Activated B cell treated with CpG ODN at 0.5 μM for 24 hours (primary cell): ENCODE measurements around the gene FHOD3. TPM values are rescaled to one million over a fixed set of nuclear protein-coding genes. Genes with fewer than 3 reads are reported as not detected.

Source experiments
- ATAC-seq: fragments of 200-7000 bp; cut with Tn5 transposase; one replicate; pipeline ENCODE4 v1.10.0; 2021; ENCODE audit warnings: low read depth, mild to moderate bottlenecking, moderate library complexity
- CTCF ChIA-PET: fragments of 350-600 bp; sonication (Branson Sonifier 250); formaldehyde crosslinking; loops from one replicate; lab custom pipeline; 2021; ENCODE audit warnings: antibody characterized with exemption; lab: Charles Lee
- POLR2A ChIA-PET: fragments of 350-600 bp; sonication (Branson Sonifier 250); formaldehyde crosslinking; loops from one replicate; lab custom pipeline; 2021; ENCODE audit warnings: antibody characterized with exemption; lab: Charles Lee
- DNase-seq: peaks from one replicate; pipeline ENCODE4 v3.0.0; 2022
- H3K27ac Mint-ChIP-seq: one replicate; pipeline ENCODE4 v1.8.0; 2020; ENCODE audit warnings: mixed read lengths
- H3K27me3 Mint-ChIP-seq: one replicate; pipeline ENCODE4 v1.8.0; 2021; ENCODE audit warnings: mixed read lengths
- H3K36me3 Mint-ChIP-seq: one replicate; pipeline ENCODE4 v1.8.0; 2021; ENCODE audit warnings: low read depth, mixed read lengths
- H3K4me1 Mint-ChIP-seq: one replicate; pipeline ENCODE4 v1.8.0; 2021; ENCODE audit warnings: mixed read lengths
- H3K4me3 Mint-ChIP-seq: one replicate; pipeline ENCODE4 v1.8.0; 2020; ENCODE audit warnings: mild to moderate bottlenecking, mixed read lengths
- H3K9me3 Mint-ChIP-seq: one replicate; pipeline ENCODE4 v1.8.0; 2020; ENCODE audit warnings: mixed read lengths
- CTCF ChIP-seq: fragments of 200-600 bp; IDR thresholded peaks from one replicate; pipeline ENCODE4 v1.8.0; 2022; ENCODE audit warnings: antibody characterized with exemption, mild to moderate bottlenecking
- intact Hi-C: fragments of 100-400 bp; cut with micrococcal nuclease; formaldehyde crosslinking; loops from one replicate; pipeline ENCODE4 v1.15.1; 2024
- total RNA-seq: library from RNA; stranded (reverse); gene quantifications from 2 replicates; pipeline ENCODE4 v1.2.3, GENCODE V29; 2022

FHOD3 gene
- total RNA-seq, 1 donor from 2014 or later = not detected

GRCh38 chr18:36440614-36441013 is 143.1 kb downstream of the FHOD3 start:
- intact Hi-C loops = no loop called here
- ATAC-seq (no peak), DNase-seq (no peak)
- no peak for TF ChIP-seq CTCF
- no peaks in the 10 kb centered on the region for H3K36me3 Mint-ChIP-seq
- H3K27ac Mint-ChIP-seq = no peak overlapping the region
- peaks cover 26% of the 10 kb centered on the region for H3K27me3 Mint-ChIP-seq
- H3K4me1 Mint-ChIP-seq = no peaks in the 10 kb centered on the region
- ChIA-PET CTCF (interaction anchor here (1.4 kb wide), 1 partner anchor 9 kb away, joined by 5 read pairs; no protein-coding TSS in a partner anchor), POLR2A (no interaction called here)
- no peak overlapping the region for H3K4me3 Mint-ChIP-seq
- no peaks in the 10 kb centered on the region for H3K9me3 Mint-ChIP-seq

- intact Hi-C loops = no loop called here
- POLR2A ChIA-PET = no interaction called here
- no peaks in the 10 kb centered on the region for H3K9me3 Mint-ChIP-seq
- no peaks in the 10 kb centered on the region for H3K36me3 Mint-ChIP-seq
- no peak overlapping the region for H3K4me3 Mint-ChIP-seq
- ATAC-seq (no peak), DNase-seq (no peak)
- H3K27ac Mint-ChIP-seq = no peak overlapping the region
- CTCF ChIA-PET = interaction anchor here (1.4 kb wide), 1 partner anchor 10 kb away, joined by 5 read pairs; no protein-coding TSS in a partner anchor
- H3K27me3 Mint-ChIP-seq = peaks cover 26% of the 10 kb centered on the region
- H3K4me1 Mint-ChIP-seq = no peaks in the 10 kb centered on the region
- TF ChIP-seq CTCF = no peak
These were observed 144.1 kb downstream of the FHOD3 start for GRCh38 chr18:36441426-36442240.

- ChIA-PET CTCF (no interaction called here), POLR2A (no interaction called here)
- Mint-ChIP-seq H3K36me3 (no peaks in the 10 kb centered on the region), H3K27me3 (peaks cover 26% of the 10 kb centered on the region), H3K4me3 (no peak overlapping the region), H3K4me1 (no peaks in the 10 kb centered on the region), H3K9me3 (no peaks in the 10 kb centered on the region), H3K27ac (no peak overlapping the region)
- ATAC-seq (no peak), DNase-seq (no peak)
- TF ChIP-seq CTCF = no peak
- intact Hi-C loops = no loop called here
These were observed 145.2 kb downstream of the FHOD3 start for GRCh38 chr18:36442717-36443116.

- H3K4me1 Mint-ChIP-seq = no peaks in the 10 kb centered on the region
- no peak overlapping the region for H3K4me3 Mint-ChIP-seq
- H3K9me3 Mint-ChIP-seq = no peaks in the 10 kb centered on the region
- peaks cover 15% of the 10 kb centered on the region for H3K27me3 Mint-ChIP-seq
- intact Hi-C loops = no loop called here
- no peak overlapping the region for H3K27ac Mint-ChIP-seq
- ChIA-PET CTCF (no interaction called here), POLR2A (no interaction called here)
- no peak for ATAC-seq
- no peak for DNase-seq
- no peaks in the 10 kb centered on the region for H3K36me3 Mint-ChIP-seq
- no peak for TF ChIP-seq CTCF
These were observed 148.5 kb downstream of the FHOD3 start for GRCh38 chr18:36446059-36446458.

- no peaks in the 10 kb centered on the region for H3K9me3 Mint-ChIP-seq
- no peak overlapping the region for H3K4me3 Mint-ChIP-seq
- CTCF ChIA-PET = no interaction called here
These were observed 151.1 kb downstream of the FHOD3 start for GRCh38 chr18:36448384-36449290.

More at GRCh38 chr18:36448384-36449290, 151.1 kb downstream of the FHOD3 start:
- no peak for TF ChIP-seq CTCF
- intact Hi-C loops = no loop called here
- H3K4me1 Mint-ChIP-seq = no peaks in the 10 kb centered on the region
- DNase-seq (no peak), ATAC-seq (no peak)
- no peak overlapping the region for H3K27ac Mint-ChIP-seq
- H3K27me3 Mint-ChIP-seq = peaks cover 10% of the 10 kb centered on the region
- POLR2A ChIA-PET = no interaction called here
- H3K36me3 Mint-ChIP-seq = no peaks in the 10 kb centered on the region
